NCI-H1694 treated with DMSO at 0.1 percent for 48 hours (cell line): ENCODE results near the gene SLC17A9.
"Not testable (repeated sequence)": the region's sequence is repeated elsewhere in the genome, so short reads cannot be mapped to it uniquely, and the experiment has no call there.

ENCODE experiments used
- DNase-seq: peaks from one replicate; lab custom pipeline; 2025; lab: John Stamatoyannopoulos, UW

Gene SLC17A9

GRCh38 chr20:62921119-62921687, 31.3 kb upstream of the SLC17A9 start:
- DNase-seq = peak; percentile 39

GRCh38 chr20:62922451-62922921, 30.0 kb upstream of the SLC17A9 start:
- DNase-seq = no peak

GRCh38 chr20:62923059-62923668, 29.3 kb upstream of the SLC17A9 start:
- DNase-seq = not testable (repeated sequence)

GRCh38 chr20:62923669-62924441, 28.7 kb upstream of the SLC17A9 start:
- no peak for DNase-seq

- DNase-seq = no peak
Observed at GRCh38 chr20:62924442-62925075, 27.9 kb upstream of the SLC17A9 start.

GRCh38 chr20:62925076-62925419, 27.5 kb upstream of the SLC17A9 start:
- no peak for DNase-seq

GRCh38 chr20:62925420-62926228, 26.9 kb upstream of the SLC17A9 start:
- DNase-seq = no peak

GRCh38 chr20:62926229-62927127, 26.0 kb upstream of the SLC17A9 start, which contains the start of gene DIDO1:
DIDO1 (minus strand) TSS chr20:62926505.
- DNase-seq = peak; percentile 49

GRCh38 chr20:62927128-62927705, 25.3 kb upstream of the SLC17A9 start:
- DNase-seq = no peak

- no peak for DNase-seq
Observed at GRCh38 chr20:62928246-62928939, 24.1 kb upstream of the SLC17A9 start.

GRCh38 chr20:62929051-62929538, 23.4 kb upstream of the SLC17A9 start:
- DNase-seq = no peak

GRCh38 chr20:62931464-62931863, 21.0 kb upstream of the SLC17A9 start:
- no peak for DNase-seq

- no peak for DNase-seq
Observed at GRCh38 chr20:62933966-62934365, 18.5 kb upstream of the SLC17A9 start.

- DNase-seq = no peak
Observed at GRCh38 chr20:62935204-62935967, 17.1 kb upstream of the SLC17A9 start.

GRCh38 chr20:62935968-62936585, 16.4 kb upstream of the SLC17A9 start:
- no peak for DNase-seq

- DNase-seq = peak; percentile 88
Observed at GRCh38 chr20:62937268-62938104, 15.0 kb upstream of the SLC17A9 start.

- DNase-seq = no peak
Observed at GRCh38 chr20:62938105-62938888, 14.2 kb upstream of the SLC17A9 start, which contains the start of gene GID8. GID8 (plus strand) TSS chr20:62938147; CDS start chr20:62941503, 3,356 bp downstream.
